K562 (cell line): ENCODE results near the gene SLC7A8. TPM values are rescaled to one million over a fixed set of nuclear protein-coding genes. Genes with fewer than 3 reads are reported as not detected.

Experiments
- CHD1 ChIP-seq: fragments of 200-600 bp; sonication (generic); IDR thresholded peaks from one replicate; pipeline ENCODE4 v1.6.1; 2012; ENCODE audit warnings: mild to moderate bottlenecking, moderate library complexity, low read length, inconsistent platforms
- E2F1 ChIP-seq: sonication (generic); formaldehyde crosslinking; IDR thresholded peaks from 2 replicates; pipeline ENCODE4 v1.8.1; 2023; ENCODE audit warnings: mild to moderate bottlenecking, missing genetic modification reagents, moderate library complexity
- GATAD2A ChIP-seq: fragments of 450-650 bp; IDR thresholded peaks from 2 replicates; pipeline ENCODE4 v1.6.1; 2017
- GMEB1 ChIP-seq: fragments of 250-450 bp; sonication (Bioruptor Pico); IDR thresholded peaks from 2 replicates; pipeline ENCODE4 v1.4.0; 2020; ENCODE audit warnings: mild to moderate bottlenecking
- HMGXB4 ChIP-seq: sonication (generic); formaldehyde crosslinking; IDR thresholded peaks from 2 replicates; pipeline ENCODE4 v1.8.1; 2023; ENCODE audit warnings: mild to moderate bottlenecking, missing genetic modification reagents
- MAZ ChIP-seq, 2 experiments: fragments of 450-650 bp in 1 of 2; sonication (generic) in 1 of 2; formaldehyde crosslinking; IDR thresholded peaks in 1 of 2; conservative IDR thresholded peaks in 1 of 2; 2 replicates each; pipeline versions ENCODE4 v1.4.0 to v1.5.0; 2020; ENCODE audit warnings: mild to moderate bottlenecking in 1 of 2, missing genetic modification reagents in 1 of 2
- MTA3 ChIP-seq: fragments of 450-650 bp; formaldehyde crosslinking; IDR thresholded peaks from 2 replicates; pipeline ENCODE4 v1.6.1; 2017; ENCODE audit warnings: mild to moderate bottlenecking, borderline replicate concordance
- NFIC ChIP-seq: fragments of 450-650 bp; IDR thresholded peaks from 2 replicates; pipeline ENCODE4 v1.6.1; 2017; ENCODE audit warnings: mild to moderate bottlenecking, inconsistent platforms
- PRDM10 ChIP-seq: fragments of 450-650 bp; IDR thresholded peaks from 2 replicates; pipeline ENCODE4 v1.6.1; 2018; ENCODE audit not compliant: partially characterized antibody
- RAD51 ChIP-seq: fragments of 450-650 bp; IDR thresholded peaks from 2 replicates; pipeline ENCODE4 v1.7.1; 2016; ENCODE audit warnings: low read depth, mild to moderate bottlenecking, borderline replicate concordance
- RERE ChIP-seq: sonication (generic); formaldehyde crosslinking; IDR thresholded peaks from 2 replicates; pipeline ENCODE4 v1.8.0; 2023; ENCODE audit warnings: missing genetic modification reagents, mild to moderate bottlenecking, borderline replicate concordance
- TEAD1 ChIP-seq, 2 experiments: fragments of 450-650 bp in 1 of 2; sonication (generic) in 1 of 2; formaldehyde crosslinking; IDR thresholded peaks; 2 replicates each; pipeline versions ENCODE4 v1.4.0 to v1.8.0; 2020 to 2022; ENCODE audit warnings: mild to moderate bottlenecking in 2 of 2, missing genetic modification reagents in 1 of 2
- polyA plus RNA-seq, 8 experiments: library from polyadenylated mRNA; depleted of rRNA in 4 of 8; stranded (reverse) in 5 of 8; unstranded in 3 of 8; fragments of >200 nt; fragmentation: Nextera tagmentation in 2 of 8; fragmentation: Illumina TruSeq in 1 of 8; extraction: Ambion mirVana in 2 of 8; extraction: Trizol in 1 of 8; gene quantifications; 2 replicates each; pipeline versions ENCODE4 v1.2.1 to v1.2.3, GENCODE V29; 2011 to 2014; ENCODE audit warnings: inconsistent platforms in 1 of 8, missing spikeins in 1 of 8
- total RNA-seq, 7 experiments: library from RNA; depleted of rRNA in 6 of 7; stranded (reverse); fragments of >200 nt in 6 of 7; fragmentation: Illumina TruSeq in 2 of 7; extraction: Trizol in 2 of 7; gene quantifications; 2 replicates each; pipeline versions ENCODE4 v1.2.1 to v1.2.3, GENCODE V29; 2011 to 2021; ENCODE audit warnings: low replicate concordance in 1 of 7

SLC7A8 gene
- total and polyA plus RNA-seq, 9 of the 15 experiments (the other 6 are each of a cell fraction or from before 2014, with no cell fraction given) = 2.0 to 33.0 (median 6.0) TPM

- TF ChIP-seq RAD51 (peak; percentile 4; the same call in 1 of the 2 replicates), TEAD1 (CRISPR knock-in tag; IDR thresholded peaks at IDR 0.05) (peak in 1 of 2 experiments; percentile 80; a peak in 1 of 4 replicates), MTA3 (peak; percentile 81; the same call in 1 of the 2 replicates), RERE (no peak), MAZ (CRISPR knock-in tag; conservative IDR thresholded peaks at IDR 0.05 in 1 of 2, IDR thresholded peaks at IDR 0.05 in 1 of 2) (peak; percentile 64 to 91), PRDM10 (peak; percentile 14), GATAD2A (peak; percentile 99), HMGXB4 (CRISPR knock-in tag) (peak; percentile 71; the same call in 1 of the 2 replicates), E2F1 (CRISPR knock-in tag) (peak; percentile 80; the same call in 1 of the 2 replicates), GMEB1 (CRISPR knock-in tag) (0 out of 2 replicates have a peak, but pooled peaks have one; percentile 31), CHD1 (peak; percentile 88), NFIC (peak; percentile 48)
Measured at GRCh38 chr14:23094666-23095195, 88.7 kb downstream of the SLC7A8 start, which contains the start of gene ACIN1 (continued).
